PC-3 (cell line): Measurements from ENCODE around the gene RFXAP. TPM values are rescaled to one million over a fixed set of nuclear protein-coding genes. Genes with fewer than 3 reads are reported as not detected.
A peak's percentile ranks its signal among the peaks of the same experiment; 100 is the strongest.

Source experiments
- ATAC-seq: fragments of 200-7000 bp; cut with Tn5 transposase; 2 replicates; pipeline ENCODE4 v1.9.1; 2020; ENCODE audit warnings: mild to moderate bottlenecking, moderate library complexity
- BruUV-seq: library from RNA; stranded (reverse); fragments of 400-500 nt; replicated peaks from 2 replicates; lab custom pipeline; 2021; lab: Mats Ljungman, UMichigan
- CTCF ChIA-PET: fragments of 300-600 bp; sonication (Branson Sonifier 250); formaldehyde crosslinking; loops from one replicate; lab custom pipeline; 2022; ENCODE audit warnings: antibody characterized with exemption; lab: Charles Lee
- POLR2A ChIA-PET: fragments of 300-600 bp; sonication (Branson Sonifier 250); formaldehyde crosslinking; loops from one replicate; lab custom pipeline; 2022; ENCODE audit warnings: antibody characterized with exemption; ENCODE audit not compliant: unreplicated experiment; lab: Charles Lee
- DNase-seq: peaks from one replicate; pipeline ENCODE4 v3.0.0-alpha.2; 2015
- H2AFZ ChIP-seq: fragments of 300-600 bp; sonication (generic); 2 replicates; pipeline ENCODE4 v1.6.0; 2016; ENCODE audit warnings: antibody characterized with exemption, low read length
- H3F3A ChIP-seq: fragments of 300-600 bp; sonication (generic); one replicate; pipeline ENCODE4 v1.6.0; 2017; ENCODE audit warnings: antibody characterized with exemption, low read length, control low read depth, mild to moderate bottlenecking; ENCODE audit not compliant: unreplicated experiment
- H3K27ac ChIP-seq: fragments of 300-600 bp; sonication (generic); 2 replicates; pipeline ENCODE4 v1.5.1; 2016; ENCODE audit warnings: mild to moderate bottlenecking, low read length
- H3K27me3 ChIP-seq: fragments of 300-600 bp; sonication (generic); 2 replicates; pipeline ENCODE4 v1.6.1; 2016; ENCODE audit warnings: low read length, mixed read lengths
- H3K36me3 ChIP-seq: fragments of 300-600 bp; sonication (generic); 2 replicates; pipeline ENCODE4 v1.6.1; 2016; ENCODE audit warnings: low read depth, mixed run types, low read length, mixed read lengths
- H3K4me1 ChIP-seq: fragments of 300-600 bp; sonication (generic); 2 replicates; pipeline ENCODE4 v1.5.1; 2016; ENCODE audit warnings: low read length; ENCODE audit not compliant: insufficient read depth
- H3K4me2 ChIP-seq: fragments of 300-600 bp; sonication (generic); 2 replicates; pipeline ENCODE4 v1.6.0; 2016; ENCODE audit warnings: low read length
- H3K4me3 ChIP-seq: fragments of 300-600 bp; sonication (generic); 2 replicates; pipeline ENCODE4 v1.5.1; 2016; ENCODE audit warnings: mild to moderate bottlenecking, low read length, mixed read lengths
- H3K79me2 ChIP-seq: fragments of 300-600 bp; sonication (generic); 2 replicates; pipeline ENCODE4 v1.6.1; 2017; ENCODE audit warnings: low read length, mixed read lengths
- H3K9ac ChIP-seq: fragments of 300-600 bp; sonication (generic); 2 replicates; pipeline ENCODE4 v1.6.0; 2016; ENCODE audit warnings: mild to moderate bottlenecking, low read length
- H3K9me2 ChIP-seq: fragments of 300-600 bp; sonication (generic); replicated peaks from 2 replicates; pipeline ENCODE4 v1.6.1; 2016; ENCODE audit warnings: mixed run types, low read length, mixed read lengths
- H3K9me3 ChIP-seq: fragments of 300-600 bp; sonication (generic); 2 replicates; pipeline ENCODE4 v1.6.1; 2016; ENCODE audit warnings: low read length, mixed read lengths
- H4K20me1 ChIP-seq: fragments of 300-600 bp; sonication (generic); 2 replicates; pipeline ENCODE4 v1.6.1; 2016; ENCODE audit warnings: low read length, mixed read lengths
- EZH2 ChIP-seq: fragments of 300-600 bp; sonication (generic); IDR thresholded peaks from one replicate; pipeline ENCODE4 v1.6.1; 2017; ENCODE audit warnings: antibody characterized with exemption, mild to moderate bottlenecking, low read length; ENCODE audit not compliant: unreplicated experiment
- EZH2phosphoT487 ChIP-seq: fragments of 300-600 bp; sonication (generic); IDR thresholded peaks from 2 replicates; pipeline ENCODE4 v1.6.1; 2018; ENCODE audit warnings: mild to moderate bottlenecking, antibody characterized with exemption, low read length, borderline replicate concordance
- intact Hi-C: fragments of 100-400 bp; cut with micrococcal nuclease; formaldehyde crosslinking; loops from 2 replicates; pipeline ENCODE4 v1.9.0; 2023
- total RNA-seq: library from RNA; depleted of rRNA; stranded (reverse); fragments of >200 nt; gene quantifications from 2 replicates; pipeline ENCODE4 v1.2.3, GENCODE V29; 2014
- TF ChIP-seq, protein P1 (sequence below): fragments of 300-600 bp; sonication (generic); conservative IDR thresholded peaks from 2 replicates; pipeline ENCODE4 v1.5.1; 2017; ENCODE audit warnings: antibody characterized with exemption, low read depth, mild to moderate bottlenecking, low read length

Gene RFXAP
- total RNA-seq, 1 experiment from 2014 or later, result 1.2 TPM

DNA sequence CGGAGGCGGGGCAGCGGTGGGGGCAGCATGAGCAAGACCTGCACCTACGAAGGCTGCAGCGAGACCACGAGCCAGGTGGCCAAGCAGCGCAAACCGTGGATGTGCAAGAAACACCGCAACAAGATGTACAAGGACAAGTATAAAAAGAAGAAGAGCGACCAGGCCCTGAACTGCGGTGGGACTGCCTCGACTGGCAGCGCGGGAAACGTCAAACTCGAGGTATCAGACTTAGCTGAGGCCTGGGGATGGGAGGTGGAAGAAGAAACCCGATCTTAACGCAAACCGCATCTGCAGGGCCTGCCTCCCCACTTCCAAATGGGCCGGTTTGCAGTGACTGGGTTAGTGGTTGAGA is 693 bp downstream of the RFXAP start:
- Histone ChIP-seq H3K27me3 (no peaks in the 10 kb centered on the region), H3K27ac (no peak overlapping the region), H3K9ac (peak overlapping the region; percentile 77), H3K4me1 (peaks cover 21% of the 10 kb centered on the region), H3K79me2 (peaks cover 45% of the 10 kb centered on the region), H3F3A (no peaks in the 10 kb centered on the region), H3K4me3 (peak overlapping the region; percentile 81), H3K36me3 (no peaks in the 10 kb centered on the region), H3K9me2 (no peaks in the 10 kb centered on the region), H3K9me3 (no peaks in the 10 kb centered on the region), H2AFZ (peak overlapping the region; percentile 99), H4K20me1 (no peaks in the 10 kb centered on the region), H3K4me2 (peak overlapping the region; percentile 92)
- intact Hi-C loops, result loop anchor here (10.0 kb wide), 1 partner anchor 385 kb away; the partner anchor contains the start of gene CCNA1
- peak; percentile 21 for DNase-seq
- ChIA-PET POLR2A (no interaction called here), CTCF (no interaction called here)
- TF ChIP-seq EZH2phosphoT487, result no peak
- no peak for TF ChIP-seq EZH2
- TF ChIP-seq, protein P1, sequence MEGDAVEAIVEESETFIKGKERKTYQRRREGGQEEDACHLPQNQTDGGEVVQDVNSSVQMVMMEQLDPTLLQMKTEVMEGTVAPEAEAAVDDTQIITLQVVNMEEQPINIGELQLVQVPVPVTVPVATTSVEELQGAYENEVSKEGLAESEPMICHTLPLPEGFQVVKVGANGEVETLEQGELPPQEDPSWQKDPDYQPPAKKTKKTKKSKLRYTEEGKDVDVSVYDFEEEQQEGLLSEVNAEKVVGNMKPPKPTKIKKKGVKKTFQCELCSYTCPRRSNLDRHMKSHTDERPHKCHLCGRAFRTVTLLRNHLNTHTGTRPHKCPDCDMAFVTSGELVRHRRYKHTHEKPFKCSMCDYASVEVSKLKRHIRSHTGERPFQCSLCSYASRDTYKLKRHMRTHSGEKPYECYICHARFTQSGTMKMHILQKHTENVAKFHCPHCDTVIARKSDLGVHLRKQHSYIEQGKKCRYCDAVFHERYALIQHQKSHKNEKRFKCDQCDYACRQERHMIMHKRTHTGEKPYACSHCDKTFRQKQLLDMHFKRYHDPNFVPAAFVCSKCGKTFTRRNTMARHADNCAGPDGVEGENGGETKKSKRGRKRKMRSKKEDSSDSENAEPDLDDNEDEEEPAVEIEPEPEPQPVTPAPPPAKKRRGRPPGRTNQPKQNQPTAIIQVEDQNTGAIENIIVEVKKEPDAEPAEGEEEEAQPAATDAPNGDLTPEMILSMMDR, result no peak
- BruUV-seq, result no TSS peak
- peak; percentile 32 for ATAC-seq

DNA sequence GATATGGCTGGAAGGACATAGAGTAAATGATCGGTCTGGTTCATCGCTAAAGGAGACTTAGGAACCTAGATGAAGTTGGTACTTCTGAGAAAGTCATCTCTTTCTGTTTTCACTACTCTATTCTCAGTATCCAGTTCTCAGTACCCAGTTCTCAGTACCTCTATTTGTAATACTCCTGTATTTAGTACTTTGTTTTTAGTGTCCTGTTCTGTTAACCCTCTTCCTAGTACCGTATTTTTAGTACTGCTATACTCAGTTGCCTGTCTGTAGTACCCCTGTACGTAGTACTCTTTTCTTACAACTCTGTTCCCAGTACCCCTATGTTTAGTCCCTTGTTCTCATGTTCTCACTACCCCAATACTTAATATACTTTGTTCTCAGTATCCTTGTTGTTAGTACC is 1.2 kb downstream of the RFXAP start:
- intact Hi-C loops, result no loop called here
- no peak overlapping the region for H3K27ac ChIP-seq
- no peaks in the 10 kb centered on the region for H3K9me3 ChIP-seq
- H4K20me1 ChIP-seq, result no peaks in the 10 kb centered on the region
- DNase-seq (no peak), ATAC-seq (peak; percentile 6)
- ChIA-PET CTCF (no interaction called here), POLR2A (no interaction called here)
- H3K79me2 ChIP-seq, result peaks cover 45% of the 10 kb centered on the region
- peak overlapping the region; percentile 81 for H3K4me3 ChIP-seq
- H3K9me2 ChIP-seq, result no peaks in the 10 kb centered on the region
- TF ChIP-seq EZH2 (no peak), EZH2phosphoT487 (no peak)
- TF ChIP-seq, protein P1, result no peak
- H3F3A ChIP-seq, result no peaks in the 10 kb centered on the region
- H3K27me3 ChIP-seq, result no peaks in the 10 kb centered on the region
- no TSS peak for BruUV-seq
- H2AFZ ChIP-seq, result peak overlapping the region; percentile 99
- peak overlapping the region; percentile 92 for H3K4me2 ChIP-seq
- peaks cover 21% of the 10 kb centered on the region for H3K4me1 ChIP-seq
- H3K9ac ChIP-seq, result peak overlapping the region; percentile 77; the same call in 1 of the 2 replicates
- no peaks in the 10 kb centered on the region for H3K36me3 ChIP-seq

DNA sequence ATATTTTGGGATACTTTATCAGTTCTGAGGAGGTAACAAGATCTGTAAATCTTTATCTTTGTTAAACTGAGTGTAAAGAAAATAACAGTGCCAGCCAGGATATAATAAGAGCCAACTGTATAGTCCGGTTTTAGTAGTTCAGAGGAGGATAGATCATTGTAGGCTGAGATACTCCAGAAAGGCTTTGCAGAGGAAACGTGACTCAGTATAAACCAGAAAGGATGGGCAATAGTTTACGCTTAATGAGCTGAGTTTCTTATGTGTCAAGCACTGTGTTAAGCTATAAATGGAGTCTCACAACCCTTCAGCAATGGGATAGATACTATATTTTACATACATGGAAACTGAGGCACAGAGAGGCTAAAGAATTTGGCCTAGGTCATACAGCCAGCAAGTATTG is 3.8 kb downstream of the RFXAP start:
- Histone ChIP-seq H3K4me2 (peak overlapping the region; percentile 23; the same call in 1 of the 2 replicates), H3K4me3 (no peak overlapping the region), H3K79me2 (peaks cover 45% of the 10 kb centered on the region), H4K20me1 (no peaks in the 10 kb centered on the region), H3K27me3 (no peaks in the 10 kb centered on the region), H3K27ac (no peak overlapping the region), H3F3A (no peaks in the 10 kb centered on the region), H3K36me3 (no peaks in the 10 kb centered on the region; the same call in 1 of the 2 replicates), H3K9ac (no peak overlapping the region), H2AFZ (no peak overlapping the region), H3K9me2 (no peaks in the 10 kb centered on the region), H3K4me1 (peaks cover 21% of the 10 kb centered on the region), H3K9me3 (no peaks in the 10 kb centered on the region)
- ATAC-seq, result no peak
- no peak for DNase-seq
- no peak for TF ChIP-seq EZH2
- ChIA-PET CTCF (no interaction called here), POLR2A (no interaction called here)
- intact Hi-C loops, result no loop called here
- TSS peak; percentile 6 for BruUV-seq
